ENCODE data around the gene ODAM. TPM values are rescaled to one million over a fixed set of nuclear protein-coding genes. Genes with fewer than 3 reads are reported as not detected.
"Not testable (repeated sequence)": the region's sequence is repeated elsewhere in the genome, so short reads cannot be mapped to it uniquely, and the experiment has no call there.

The ODAM gene
- total RNA-seq, 2 experiments from 2014 or later = not detected

DNA sequence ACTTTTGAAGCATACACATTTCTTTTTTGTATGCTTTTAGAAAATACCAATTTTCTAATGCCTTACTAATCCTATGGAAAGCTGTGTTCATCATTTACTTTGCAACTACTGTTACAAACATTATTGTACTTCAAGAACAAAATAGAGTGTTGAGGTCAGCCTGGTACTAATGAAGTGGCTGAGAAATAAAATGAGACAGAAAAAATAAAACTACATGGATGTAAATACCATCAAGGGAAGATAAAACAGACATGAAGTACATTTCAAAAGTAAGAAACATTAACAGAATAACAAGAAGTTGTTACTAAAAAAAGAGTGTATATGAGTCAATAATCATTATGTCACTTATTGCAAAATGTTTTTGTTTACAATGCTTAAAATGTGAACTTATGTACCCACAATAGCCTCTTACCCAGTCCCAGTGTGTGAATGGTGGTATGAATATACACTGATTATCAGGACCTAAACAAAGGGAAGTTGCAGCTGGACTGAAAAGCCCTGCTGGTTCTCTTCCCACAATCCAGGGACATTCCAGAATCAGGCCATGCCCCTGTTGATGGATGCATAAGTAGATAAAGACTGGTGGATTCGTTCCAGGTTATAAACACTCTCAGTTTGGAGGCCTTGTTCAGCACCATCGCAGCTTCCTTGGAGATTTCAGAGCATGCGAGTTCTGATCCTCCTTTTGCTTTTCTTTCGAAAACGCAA is 44.5 kb downstream of the ODAM start:
- intact Hi-C loops (cut with DNase I, micrococcal nuclease) = no loop called here

GRCh38 chr4:70242297-70242696 is 46.8 kb downstream of the ODAM start, which contains the start of gene CSN3:
Gene CSN3, plus strand, starts transcription at chr4:70242597. Its CDS starts 2,223 bp downstream, at chr4:70244820.
- H3K27ac ChIP-seq (ENCODE audit: low read depth in 1 of 2, low read length in 2 of 2); H3K4me3 Mint-ChIP-seq; H3K27ac Mint-ChIP-seq; H3K4me3 ChIP-seq (ENCODE audit: low read length); H3K27me3 Mint-ChIP-seq; POLR2A ChIA-PET; H3K9me3 ChIP-seq (ENCODE audit: control insufficient read depth in 1 of 2, insufficient read depth in 1 of 2, low read length in 2 of 2); H3K4me1 ChIP-seq (ENCODE audit: insufficient read depth, low read length); H3K9me3 Mint-ChIP-seq; CTCF ChIA-PET; H3K36me3 Mint-ChIP-seq (ENCODE audit: low read depth); intact Hi-C loops (cut with DNase I, micrococcal nuclease); H3K4me1 Mint-ChIP-seq (ENCODE audit: low read depth); H3K36me3 ChIP-seq (ENCODE audit: insufficient read depth, low read length); DNase-seq; H3K27me3 ChIP-seq (ENCODE audit: control insufficient read depth in 1 of 2, insufficient read depth in 2 of 2, low read length in 2 of 2); ATAC-seq (ENCODE audit: poor library complexity): not testable (repeated sequence)

More for the DNA sequence above, 44.5 kb downstream of the ODAM start:
- H3K4me3 ChIP-seq (ENCODE audit: low read length) = no peak overlapping the region
- Mint-ChIP-seq H3K36me3 (ENCODE audit: low read depth) (no peaks in the 10 kb centered on the region), H3K27ac (no peak overlapping the region), H3K27me3 (no peaks in the 10 kb centered on the region), H3K4me1 (ENCODE audit: low read depth) (no peaks in the 10 kb centered on the region), H3K9me3 (peaks cover 3% of the 10 kb centered on the region), H3K4me3 (no peak overlapping the region)
- H3K9me3 ChIP-seq (ENCODE audit: control insufficient read depth in 1 of 2, insufficient read depth in 1 of 2, low read length in 2 of 2) = no peaks in the 10 kb centered on the region
- H3K27ac ChIP-seq (ENCODE audit: low read depth in 1 of 2, low read length in 2 of 2) = no peak overlapping the region
- ATAC-seq (ENCODE audit: poor library complexity) (no peak), DNase-seq (no peak)
- no peaks in the 10 kb centered on the region for H3K36me3 ChIP-seq (ENCODE audit: insufficient read depth, low read length)
- ChIA-PET CTCF (no interaction called here), POLR2A (no interaction called here)
- H3K27me3 ChIP-seq (ENCODE audit: control insufficient read depth in 1 of 2, insufficient read depth in 2 of 2, low read length in 2 of 2) = no peaks in the 10 kb centered on the region
- H3K4me1 ChIP-seq (ENCODE audit: insufficient read depth, low read length) = no peaks in the 10 kb centered on the region
- TF ChIP-seq CTCF (IDR thresholded peaks at IDR 0.05) = no peak

- ATAC-seq (ENCODE audit: poor library complexity) (no peak), DNase-seq (no peak)
- Histone ChIP-seq H3K4me3 (ENCODE audit: low read length) (no peak overlapping the region), H3K27ac (ENCODE audit: low read depth in 1 of 2, low read length in 2 of 2) (no peak overlapping the region), H3K4me1 (ENCODE audit: insufficient read depth, low read length) (no peaks in the 10 kb centered on the region), H3K27me3 (ENCODE audit: control insufficient read depth in 1 of 2, insufficient read depth in 2 of 2, low read length in 2 of 2) (no peaks in the 10 kb centered on the region), H3K9me3 (ENCODE audit: control insufficient read depth in 1 of 2, insufficient read depth in 1 of 2, low read length in 2 of 2) (no peaks in the 10 kb centered on the region), H3K36me3 (ENCODE audit: insufficient read depth, low read length) (no peaks in the 10 kb centered on the region)
- no peak overlapping the region for H3K4me3 Mint-ChIP-seq
- ChIA-PET CTCF (no interaction called here), POLR2A (no interaction called here)
- no peaks in the 10 kb centered on the region for H3K27me3 Mint-ChIP-seq
- TF ChIP-seq CTCF (IDR thresholded peaks at IDR 0.05) = no peak
- H3K27ac Mint-ChIP-seq = no peak overlapping the region
- peaks cover 3% of the 10 kb centered on the region for H3K9me3 Mint-ChIP-seq
- H3K36me3 Mint-ChIP-seq (ENCODE audit: low read depth) = no peaks in the 10 kb centered on the region
- no peaks in the 10 kb centered on the region for H3K4me1 Mint-ChIP-seq (ENCODE audit: low read depth)
- intact Hi-C loops (cut with DNase I, micrococcal nuclease) = no loop called here
Observed at GRCh38 chr4:70243091-70243490, 47.6 kb downstream of the ODAM start.

Data from CD4-positive, alpha-beta T cell (primary cell).